HG03469 (cell line): Measurements from ENCODE around the gene HNRNPF.
"Not testable (repeated sequence)": the region's sequence is repeated elsewhere in the genome, so short reads cannot be mapped to it uniquely, and the experiment has no call there.

Experiments
- ATAC-seq: cut with Tn5 transposase; IDR thresholded peaks from one replicate; pipeline ENCODE4 v1.9.1; 2021; ENCODE audit warnings: mild to moderate bottlenecking, moderate library complexity, moderate number of reproducible peaks; ENCODE audit not compliant: unreplicated experiment

Gene HNRNPF

GRCh38 chr10:43396928-43397624, 11.9 kb downstream of the HNRNPF start:
- peak; percentile 70 for ATAC-seq

GRCh38 chr10:43396061-43396927, 12.7 kb downstream of the HNRNPF start:
- peak; percentile 20 for ATAC-seq

GRCh38 chr10:43395571-43396060, 13.4 kb downstream of the HNRNPF start:
- no peak for ATAC-seq

GRCh38 chr10:43394868-43395267, 14.1 kb downstream of the HNRNPF start:
- no peak for ATAC-seq

GRCh38 chr10:43393606-43394360, 15.2 kb downstream of the HNRNPF start:
- no peak for ATAC-seq

GRCh38 chr10:43393186-43393585, 15.8 kb downstream of the HNRNPF start:
- ATAC-seq: not testable (repeated sequence)

GRCh38 chr10:43392748-43393147, 16.2 kb downstream of the HNRNPF start:
- ATAC-seq: no peak

- ATAC-seq: no peak
Observed at GRCh38 chr10:43391496-43391895, 17.5 kb downstream of the HNRNPF start.

- ATAC-seq: no peak
Observed at GRCh38 chr10:43390759-43391158, 18.2 kb downstream of the HNRNPF start.

- no peak for ATAC-seq
Observed at GRCh38 chr10:43390333-43390732, 18.7 kb downstream of the HNRNPF start.

GRCh38 chr10:43389867-43390266, 19.1 kb downstream of the HNRNPF start:
- no peak for ATAC-seq

GRCh38 chr10:43387678-43388032, 21.3 kb downstream of the HNRNPF start:
- ATAC-seq: no peak

- no peak for ATAC-seq
Observed at GRCh38 chr10:43386981-43387677, 21.9 kb downstream of the HNRNPF start.

- no peak for ATAC-seq
Observed at GRCh38 chr10:43386549-43386948, 22.4 kb downstream of the HNRNPF start.

- ATAC-seq: no peak
Observed at GRCh38 chr10:43385412-43386004, 23.5 kb downstream of the HNRNPF start.

- ATAC-seq: no peak
Observed at GRCh38 chr10:43384252-43385221, 24.4 kb downstream of the HNRNPF start.

- no peak for ATAC-seq
Observed at GRCh38 chr10:43383204-43383971, 25.6 kb downstream of the HNRNPF start.

GRCh38 chr10:43380610-43381222, 28.3 kb downstream of the HNRNPF start:
- ATAC-seq: no peak
